HCT116 (cell line): ENCODE results near the gene RWDD1.
"Not testable (repeated sequence)": the region's sequence is repeated elsewhere in the genome, so short reads cannot be mapped to it uniquely, and the experiment has no call there.

Experiments
- EGR1 ChIP-seq: IDR thresholded peaks from 2 replicates; pipeline ENCODE4 v1.6.1; 2012; ENCODE audit warnings: low read depth
- JUND ChIP-seq: IDR thresholded peaks from 2 replicates; pipeline ENCODE4 v1.6.1; 2012
- POLR2A ChIP-seq: IDR thresholded peaks from 2 replicates; pipeline ENCODE4 v1.7.0; 2011; ENCODE audit warnings: borderline replicate concordance; ENCODE audit not compliant: insufficient read depth, insufficient read length; ENCODE audit errors: extremely low read depth
- POLR2AphosphoS5 ChIP-seq: IDR thresholded peaks from 2 replicates; pipeline ENCODE4 v1.6.1; 2011; ENCODE audit warnings: mild to moderate bottlenecking, low read depth, low read length, moderate library complexity
- RAD21 ChIP-seq: IDR thresholded peaks from 2 replicates; pipeline ENCODE4 v1.6.1; 2012; ENCODE audit warnings: low read depth, mild to moderate bottlenecking
- SRF ChIP-seq: IDR thresholded peaks from 2 replicates; pipeline ENCODE4 v1.6.1; 2012; ENCODE audit warnings: low read depth
- YY1 ChIP-seq: IDR thresholded peaks from 2 replicates; pipeline ENCODE4 v1.6.1; 2011; ENCODE audit warnings: low read length, low read depth, moderate library complexity, mild to moderate bottlenecking; ENCODE audit not compliant: insufficient replicate concordance; ENCODE audit errors: extremely low read depth
- TF ChIP-seq, protein P1 (sequence below), 3 experiments: fragments of 200-600 bp in 1 of 3; sonication (generic) in 1 of 3; IDR thresholded peaks in 2 of 3; conservative IDR thresholded peaks in 1 of 3; 2 replicates each; pipeline ENCODE4 v1.5.1; 2012 to 2017; ENCODE audit warnings: low read depth in 2 of 3, low read length in 2 of 3, antibody characterized with exemption in 1 of 3, borderline replicate concordance in 1 of 3, control low read depth in 1 of 3, mild to moderate bottlenecking in 1 of 3, mixed read lengths in 1 of 3, mixed run types in 1 of 3, moderate library complexity in 1 of 3; ENCODE audit not compliant: insufficient read depth in 1 of 3

DNA sequence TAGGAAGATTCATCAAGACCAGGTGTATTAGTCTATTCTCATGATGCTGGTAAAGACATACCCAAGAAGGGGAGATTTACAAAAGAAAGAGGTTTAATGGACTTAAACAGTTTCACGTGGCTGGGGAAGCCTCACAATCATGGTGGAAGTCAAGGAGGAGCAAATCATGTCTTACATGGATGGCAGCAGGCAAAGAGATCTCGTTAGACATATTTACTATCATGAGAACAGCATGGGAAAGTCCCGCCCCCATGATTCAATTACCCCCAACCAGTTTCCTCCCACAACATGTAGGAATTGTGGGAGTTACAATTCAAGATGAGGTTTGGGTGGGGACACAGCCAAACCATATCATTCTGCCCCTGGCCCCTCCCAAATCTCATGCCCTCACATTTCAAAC lies 32.6 kb downstream of the RWDD1 start:
- TF ChIP-seq POLR2A, SRF, JUND, YY1, EGR1, RAD21, POLR2AphosphoS5: not testable (repeated sequence)
- TF ChIP-seq, protein P1, sequence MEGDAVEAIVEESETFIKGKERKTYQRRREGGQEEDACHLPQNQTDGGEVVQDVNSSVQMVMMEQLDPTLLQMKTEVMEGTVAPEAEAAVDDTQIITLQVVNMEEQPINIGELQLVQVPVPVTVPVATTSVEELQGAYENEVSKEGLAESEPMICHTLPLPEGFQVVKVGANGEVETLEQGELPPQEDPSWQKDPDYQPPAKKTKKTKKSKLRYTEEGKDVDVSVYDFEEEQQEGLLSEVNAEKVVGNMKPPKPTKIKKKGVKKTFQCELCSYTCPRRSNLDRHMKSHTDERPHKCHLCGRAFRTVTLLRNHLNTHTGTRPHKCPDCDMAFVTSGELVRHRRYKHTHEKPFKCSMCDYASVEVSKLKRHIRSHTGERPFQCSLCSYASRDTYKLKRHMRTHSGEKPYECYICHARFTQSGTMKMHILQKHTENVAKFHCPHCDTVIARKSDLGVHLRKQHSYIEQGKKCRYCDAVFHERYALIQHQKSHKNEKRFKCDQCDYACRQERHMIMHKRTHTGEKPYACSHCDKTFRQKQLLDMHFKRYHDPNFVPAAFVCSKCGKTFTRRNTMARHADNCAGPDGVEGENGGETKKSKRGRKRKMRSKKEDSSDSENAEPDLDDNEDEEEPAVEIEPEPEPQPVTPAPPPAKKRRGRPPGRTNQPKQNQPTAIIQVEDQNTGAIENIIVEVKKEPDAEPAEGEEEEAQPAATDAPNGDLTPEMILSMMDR (IDR thresholded peaks at IDR 0.05 in 2 of 3, conservative IDR thresholded peaks at IDR 0.05 in 1 of 3; ENCODE audit: borderline replicate concordance in 1 of 3, insufficient read depth in 1 of 3, low read depth in 2 of 3, low read length in 2 of 3), result not testable (repeated sequence)
